HG03521 (cell line): ENCODE measurements around the gene PPIC.
"Not testable (repeated sequence)": the region's sequence is repeated elsewhere in the genome, so short reads cannot be mapped to it uniquely, and the experiment has no call there.

Experiments
- ATAC-seq: cut with Tn5 transposase; IDR thresholded peaks from one replicate; pipeline ENCODE4 v1.9.1; 2021; ENCODE audit warnings: mild to moderate bottlenecking, moderate library complexity; ENCODE audit not compliant: unreplicated experiment

Gene PPIC

GRCh38 chr5:123012321-123012720, 24.2 kb downstream of the PPIC start:
- ATAC-seq: no peak

GRCh38 chr5:123007754-123008153, 28.8 kb downstream of the PPIC start:
- ATAC-seq: no peak

- ATAC-seq: no peak
These were observed 29.3 kb downstream of the PPIC start for GRCh38 chr5:123007182-123007581.

GRCh38 chr5:123001808-123002207, 34.7 kb downstream of the PPIC start:
- ATAC-seq: no peak

GRCh38 chr5:123000731-123001130, 35.8 kb downstream of the PPIC start:
- ATAC-seq: no peak

- no peak for ATAC-seq
These were observed 36.5 kb downstream of the PPIC start for GRCh38 chr5:122999947-123000563.

GRCh38 chr5:122997294-122997693, 39.2 kb downstream of the PPIC start:
- ATAC-seq: no peak

GRCh38 chr5:122996091-122996490, 40.4 kb downstream of the PPIC start:
- ATAC-seq: no peak

- peak; percentile 89 for ATAC-seq
These were observed 50.4 kb downstream of the PPIC start for GRCh38 chr5:122985954-122986721.

GRCh38 chr5:122985006-122985700, 51.4 kb downstream of the PPIC start:
- ATAC-seq: no peak

- ATAC-seq: no peak
These were observed 52.1 kb downstream of the PPIC start for GRCh38 chr5:122984425-122984824.

- no peak for ATAC-seq
These were observed 54.1 kb downstream of the PPIC start for GRCh38 chr5:122982376-122982775.

GRCh38 chr5:122981846-122982245, 54.7 kb downstream of the PPIC start:
- no peak for ATAC-seq

GRCh38 chr5:122978644-122979297, 57.8 kb downstream of the PPIC start:
- ATAC-seq: no peak

- ATAC-seq: no peak
These were observed 58.5 kb downstream of the PPIC start for GRCh38 chr5:122978068-122978467.

GRCh38 chr5:122977319-122977718, 59.2 kb downstream of the PPIC start:
- ATAC-seq: no peak

- ATAC-seq: not testable (repeated sequence)
These were observed 62.3 kb downstream of the PPIC start for GRCh38 chr5:122974251-122974650.

- ATAC-seq: not testable (repeated sequence)
These were observed 62.8 kb downstream of the PPIC start for GRCh38 chr5:122973759-122974158.
